GM19438 (cell line): ENCODE data around the gene SAP130.

Experiments
- ATAC-seq: cut with Tn5 transposase; IDR thresholded peaks from one replicate; pipeline ENCODE4 v1.9.1; 2021; ENCODE audit warnings: low read depth; ENCODE audit not compliant: unreplicated experiment

SAP130 gene

GRCh38 chr2:128026448-128027277 is 1.2 kb downstream of the SAP130 start:
- no peak for ATAC-seq

GRCh38 chr2:128024816-128025215 is 3.0 kb downstream of the SAP130 start:
- ATAC-seq, result no peak

GRCh38 chr2:128017561-128017960 is 10.3 kb downstream of the SAP130 start:
- ATAC-seq, result no peak

- no peak for ATAC-seq
Measured at GRCh38 chr2:128016620-128017019, 11.2 kb downstream of the SAP130 start.

GRCh38 chr2:128012698-128013097 is 15.2 kb downstream of the SAP130 start:
- no peak for ATAC-seq

GRCh38 chr2:128008074-128008672 is 19.7 kb downstream of the SAP130 start:
- ATAC-seq, result no peak

- ATAC-seq, result no peak
Measured at GRCh38 chr2:128004509-128004908, 23.4 kb downstream of the SAP130 start.

GRCh38 chr2:128003463-128003862 is 24.4 kb downstream of the SAP130 start:
- no peak for ATAC-seq

GRCh38 chr2:127996160-127996559 is 31.7 kb downstream of the SAP130 start:
- ATAC-seq, result no peak

- ATAC-seq, result no peak
Measured at GRCh38 chr2:127995725-127996124, 32.1 kb downstream of the SAP130 start.

GRCh38 chr2:127993659-127994058 is 34.2 kb downstream of the SAP130 start:
- no peak for ATAC-seq

GRCh38 chr2:127991742-127992141 is 36.1 kb downstream of the SAP130 start:
- no peak for ATAC-seq

GRCh38 chr2:127986548-127987079 is 41.2 kb downstream of the SAP130 start:
- ATAC-seq, result no peak

GRCh38 chr2:127985735-127986134 is 42.1 kb downstream of the SAP130 start:
- ATAC-seq, result no peak

- no peak for ATAC-seq
Measured at GRCh38 chr2:127985026-127985734, 42.7 kb downstream of the SAP130 start.

GRCh38 chr2:127984551-127984950 is 43.3 kb downstream of the SAP130 start:
- no peak for ATAC-seq

GRCh38 chr2:127969446-127969845 is 58.4 kb downstream of the SAP130 start:
- no peak for ATAC-seq

- ATAC-seq, result no peak
Measured at GRCh38 chr2:127968610-127969339, 59.1 kb downstream of the SAP130 start.

GRCh38 chr2:127961729-127962128 is 66.1 kb downstream of the SAP130 start:
- ATAC-seq, result no peak

GRCh38 chr2:127957240-127957639 is 70.6 kb downstream of the SAP130 start:
- ATAC-seq, result no peak

- no peak for ATAC-seq
Measured at GRCh38 chr2:127954857-127955256, 73.0 kb downstream of the SAP130 start.
